ENCODE measurements around the gene SCUBE2.

GRCh38 chr11:9037046-9037780, 54.2 kb downstream of the SCUBE2 start:
- no peak for TF ChIP-seq EZH2 (IDR thresholded peaks at IDR 0.05; ENCODE audit: borderline replicate concordance, low read length)
- TF ChIP-seq, protein P1, sequence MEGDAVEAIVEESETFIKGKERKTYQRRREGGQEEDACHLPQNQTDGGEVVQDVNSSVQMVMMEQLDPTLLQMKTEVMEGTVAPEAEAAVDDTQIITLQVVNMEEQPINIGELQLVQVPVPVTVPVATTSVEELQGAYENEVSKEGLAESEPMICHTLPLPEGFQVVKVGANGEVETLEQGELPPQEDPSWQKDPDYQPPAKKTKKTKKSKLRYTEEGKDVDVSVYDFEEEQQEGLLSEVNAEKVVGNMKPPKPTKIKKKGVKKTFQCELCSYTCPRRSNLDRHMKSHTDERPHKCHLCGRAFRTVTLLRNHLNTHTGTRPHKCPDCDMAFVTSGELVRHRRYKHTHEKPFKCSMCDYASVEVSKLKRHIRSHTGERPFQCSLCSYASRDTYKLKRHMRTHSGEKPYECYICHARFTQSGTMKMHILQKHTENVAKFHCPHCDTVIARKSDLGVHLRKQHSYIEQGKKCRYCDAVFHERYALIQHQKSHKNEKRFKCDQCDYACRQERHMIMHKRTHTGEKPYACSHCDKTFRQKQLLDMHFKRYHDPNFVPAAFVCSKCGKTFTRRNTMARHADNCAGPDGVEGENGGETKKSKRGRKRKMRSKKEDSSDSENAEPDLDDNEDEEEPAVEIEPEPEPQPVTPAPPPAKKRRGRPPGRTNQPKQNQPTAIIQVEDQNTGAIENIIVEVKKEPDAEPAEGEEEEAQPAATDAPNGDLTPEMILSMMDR (conservative IDR thresholded peaks at IDR 0.05 in 1 of 2, IDR thresholded peaks at IDR 0.05 in 1 of 2; ENCODE audit: extremely low read depth in 1 of 2, insufficient read depth in 1 of 2, low read depth in 1 of 2, low read length in 2 of 2), result no peak

All from mammary epithelial cell (primary cell).